ENCODE data around the gene GJD4. TPM values are rescaled to one million over a fixed set of nuclear protein-coding genes. Genes with fewer than 3 reads are reported as not detected.
A peak's percentile ranks its signal among the peaks of the same experiment; 100 is the strongest.

GJD4 gene
- total RNA-seq, 4 donors from 2014 or later = 0.42 to 1.2 TPM; not detected in 2

GRCh38 chr10:35598379-35598778 is 6.8 kb upstream of the GJD4 start:
- no peak for DNase-seq (ENCODE audit: low spot score in 2 of 2)
- peaks cover 18% of the 10 kb centered on the region for H3K27me3 ChIP-seq
- TF ChIP-seq EP300 (IDR thresholded peaks at IDR 0.05) = no peak
- no peak for TF ChIP-seq POLR2AphosphoS5 (IDR thresholded peaks at IDR 0.05)
- TF ChIP-seq CTCF (IDR thresholded peaks at IDR 0.05) = no peak
- no peak for TF ChIP-seq POLR2A (IDR thresholded peaks at IDR 0.05)
- WGBS = 42% methylated on average over 6 of the region's 6 CpGs
- no peaks in the 10 kb centered on the region for H3K9me3 ChIP-seq
- H3K36me3 ChIP-seq = no peaks in the 10 kb centered on the region
- H3K4me3 ChIP-seq = no peak overlapping the region
- H3K27ac ChIP-seq = no peak overlapping the region
- H3K4me1 ChIP-seq = no peaks in the 10 kb centered on the region

GRCh38 chr10:35600193-35600592 is 4.9 kb upstream of the GJD4 start:
- DNase-seq (ENCODE audit: low spot score in 2 of 2) = no peak
- Histone ChIP-seq H3K27me3 (peaks cover 22% of the 10 kb centered on the region), H3K4me1 (no peaks in the 10 kb centered on the region), H3K9me3 (no peaks in the 10 kb centered on the region), H3K36me3 (no peaks in the 10 kb centered on the region), H3K27ac (no peak overlapping the region), H3K4me3 (no peak overlapping the region)
- WGBS = 77% methylated on average over 2 of the region's 2 CpGs
- TF ChIP-seq EP300 (IDR thresholded peaks at IDR 0.05) (no peak), CTCF (IDR thresholded peaks at IDR 0.05) (no peak), POLR2AphosphoS5 (IDR thresholded peaks at IDR 0.05) (no peak), POLR2A (IDR thresholded peaks at IDR 0.05) (no peak)

GRCh38 chr10:35606430-35606829 is 1.3 kb downstream of the GJD4 start:
- H3K4me1 ChIP-seq = peaks cover 16% of the 10 kb centered on the region
- no peak overlapping the region for H3K27ac ChIP-seq
- no peak overlapping the region for H3K4me3 ChIP-seq
- DNase-seq (ENCODE audit: low spot score in 2 of 2) = no peak
- H3K9me3 ChIP-seq = no peaks in the 10 kb centered on the region
- no peaks in the 10 kb centered on the region for H3K36me3 ChIP-seq
- TF ChIP-seq POLR2AphosphoS5 (IDR thresholded peaks at IDR 0.05) (no peak), CTCF (IDR thresholded peaks at IDR 0.05) (no peak), EP300 (IDR thresholded peaks at IDR 0.05) (no peak), POLR2A (IDR thresholded peaks at IDR 0.05) (no peak)
- WGBS = 51% methylated on average over 6 of the region's 6 CpGs
- H3K27me3 ChIP-seq = peaks cover 49% of the 10 kb centered on the region

- Histone ChIP-seq H3K27ac (no peak overlapping the region), H3K4me3 (peak overlapping the region; percentile 55), H3K36me3 (no peaks in the 10 kb centered on the region), H3K27me3 (peaks cover 42% of the 10 kb centered on the region), H3K4me1 (peaks cover 16% of the 10 kb centered on the region), H3K9me3 (no peaks in the 10 kb centered on the region)
- TF ChIP-seq EP300 (IDR thresholded peaks at IDR 0.05) (no peak), POLR2AphosphoS5 (IDR thresholded peaks at IDR 0.05) (no peak), POLR2A (IDR thresholded peaks at IDR 0.05) (no peak), CTCF (IDR thresholded peaks at IDR 0.05) (no peak)
- no peak for DNase-seq (ENCODE audit: low spot score in 2 of 2)
- WGBS = 19% methylated on average over 46 of the region's 78 CpGs
These were observed 2.6 kb downstream of the GJD4 start for GRCh38 chr10:35607475-35608327.

GRCh38 chr10:35608328-35608672 is 3.2 kb downstream of the GJD4 start:
- WGBS = 74% methylated on average over 6 of the region's 16 CpGs
- no peak for TF ChIP-seq POLR2AphosphoS5 (IDR thresholded peaks at IDR 0.05)
- TF ChIP-seq EP300 (IDR thresholded peaks at IDR 0.05) = no peak
- TF ChIP-seq POLR2A (IDR thresholded peaks at IDR 0.05) = no peak
- TF ChIP-seq CTCF (IDR thresholded peaks at IDR 0.05) = no peak
- peak overlapping the region; percentile 55 for H3K4me3 ChIP-seq
- no peak overlapping the region for H3K27ac ChIP-seq
- no peaks in the 10 kb centered on the region for H3K36me3 ChIP-seq
- no peak for DNase-seq (ENCODE audit: low spot score in 2 of 2)
- H3K4me1 ChIP-seq = peaks cover 16% of the 10 kb centered on the region
- peaks cover 36% of the 10 kb centered on the region for H3K27me3 ChIP-seq
- no peaks in the 10 kb centered on the region for H3K9me3 ChIP-seq
